HG03066 (cell line): ENCODE results near the gene INTS6L.
"Not testable (repeated sequence)": the region's sequence is repeated elsewhere in the genome, so short reads cannot be mapped to it uniquely, and the experiment has no call there.

ENCODE experiments used
- ATAC-seq: cut with Tn5 transposase; IDR thresholded peaks from one replicate; pipeline ENCODE4 v1.9.1; 2021; ENCODE audit warnings: low read depth; ENCODE audit not compliant: unreplicated experiment

Gene INTS6L

DNA sequence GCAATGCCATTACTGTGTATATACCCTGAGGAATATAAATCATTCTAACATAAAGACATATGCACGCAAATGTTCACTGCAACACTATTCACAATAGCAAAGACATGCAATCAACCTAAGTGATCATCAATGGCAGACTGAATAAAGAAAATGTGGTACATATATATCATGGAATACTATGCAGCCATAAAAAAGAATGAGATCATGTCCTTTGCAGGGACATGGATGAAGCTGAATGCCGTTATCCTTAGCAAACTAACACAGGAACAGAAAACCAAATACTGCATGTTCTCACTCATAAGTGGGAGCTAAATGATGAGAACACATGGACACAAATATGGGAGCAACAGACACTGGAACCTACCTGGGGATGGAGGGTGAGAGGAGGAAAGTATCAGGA lies 73.6 kb downstream of the INTS6L start:
- not testable (repeated sequence) for ATAC-seq

DNA sequence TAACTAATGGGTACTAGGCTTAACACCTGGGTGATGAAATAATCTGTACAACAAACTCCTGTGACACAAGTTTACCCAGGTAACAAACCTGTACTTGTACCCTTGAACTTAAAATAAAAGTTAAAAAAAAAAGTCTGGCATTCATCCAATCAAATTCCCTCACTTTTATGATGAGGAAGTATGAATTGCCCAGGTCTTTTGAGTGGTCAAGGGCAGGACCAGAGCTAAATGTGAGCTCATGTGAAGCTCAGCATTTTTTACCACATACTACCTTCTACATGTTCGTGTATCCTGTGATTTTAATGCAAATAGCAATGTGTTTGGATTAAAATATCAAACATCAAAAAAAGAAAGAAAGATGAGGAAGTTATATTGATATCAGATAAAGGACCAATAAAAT lies 74.0 kb downstream of the INTS6L start:
- ATAC-seq: not testable (repeated sequence)

DNA sequence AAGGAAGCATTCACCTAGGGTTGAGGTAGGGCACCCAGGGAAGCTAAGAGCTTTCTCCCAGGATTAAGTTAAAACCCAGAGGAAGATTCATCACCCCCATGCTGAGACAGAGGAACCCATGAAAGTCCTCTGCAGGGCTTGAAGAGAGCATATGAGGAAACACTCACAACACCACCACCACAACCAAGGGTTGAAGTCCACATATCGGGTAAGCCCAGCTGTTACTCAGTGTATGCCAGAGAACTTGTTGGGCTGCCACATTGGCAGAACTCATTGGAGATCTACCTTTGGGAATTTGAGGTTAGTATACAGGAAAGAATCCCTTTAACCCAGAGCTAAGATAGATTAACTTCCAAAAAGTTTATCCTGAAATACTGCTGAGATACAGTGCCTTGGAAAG lies 75.1 kb downstream of the INTS6L start:
- no peak for ATAC-seq

DNA sequence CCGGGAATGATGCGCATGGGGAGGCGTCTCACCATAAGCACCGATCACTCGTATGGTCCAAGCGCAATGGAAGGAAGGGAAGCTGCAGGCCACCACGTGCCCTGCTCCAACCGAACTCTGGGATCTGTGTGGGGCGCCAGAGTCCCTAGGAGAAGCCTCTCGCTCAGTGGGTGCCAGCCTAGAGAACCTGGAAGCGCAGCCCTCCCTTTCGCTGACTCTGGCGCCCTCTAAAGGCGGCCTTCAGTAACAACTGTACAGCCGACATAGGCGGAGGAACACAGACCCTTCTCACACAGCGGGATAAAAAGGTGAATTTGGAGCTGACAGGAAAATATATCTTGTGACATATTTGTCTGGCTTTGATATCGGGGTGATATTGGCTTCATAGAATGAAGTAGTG lies 76.0 kb downstream of the INTS6L start:
- no peak for ATAC-seq

DNA sequence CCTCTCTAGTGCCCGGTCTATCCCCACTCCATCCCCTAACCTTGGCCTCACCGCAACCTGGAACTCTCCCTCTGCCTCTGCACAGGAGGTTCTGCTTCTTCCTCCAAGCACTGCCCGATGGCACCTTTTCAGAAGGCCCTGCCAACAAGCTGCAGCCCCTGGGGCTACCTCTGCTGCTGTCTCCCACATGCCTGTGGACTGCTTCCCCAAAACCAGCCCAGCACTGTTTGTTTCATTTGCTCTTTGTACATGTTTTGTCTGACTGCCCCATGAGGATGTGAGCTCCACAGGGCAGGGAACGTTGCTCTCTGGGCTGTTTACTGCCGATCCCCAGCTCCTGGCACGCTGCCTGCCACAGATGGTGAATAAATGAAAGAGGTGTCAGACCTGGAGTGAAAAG lies 85.4 kb downstream of the INTS6L start:
- ATAC-seq: no peak

DNA sequence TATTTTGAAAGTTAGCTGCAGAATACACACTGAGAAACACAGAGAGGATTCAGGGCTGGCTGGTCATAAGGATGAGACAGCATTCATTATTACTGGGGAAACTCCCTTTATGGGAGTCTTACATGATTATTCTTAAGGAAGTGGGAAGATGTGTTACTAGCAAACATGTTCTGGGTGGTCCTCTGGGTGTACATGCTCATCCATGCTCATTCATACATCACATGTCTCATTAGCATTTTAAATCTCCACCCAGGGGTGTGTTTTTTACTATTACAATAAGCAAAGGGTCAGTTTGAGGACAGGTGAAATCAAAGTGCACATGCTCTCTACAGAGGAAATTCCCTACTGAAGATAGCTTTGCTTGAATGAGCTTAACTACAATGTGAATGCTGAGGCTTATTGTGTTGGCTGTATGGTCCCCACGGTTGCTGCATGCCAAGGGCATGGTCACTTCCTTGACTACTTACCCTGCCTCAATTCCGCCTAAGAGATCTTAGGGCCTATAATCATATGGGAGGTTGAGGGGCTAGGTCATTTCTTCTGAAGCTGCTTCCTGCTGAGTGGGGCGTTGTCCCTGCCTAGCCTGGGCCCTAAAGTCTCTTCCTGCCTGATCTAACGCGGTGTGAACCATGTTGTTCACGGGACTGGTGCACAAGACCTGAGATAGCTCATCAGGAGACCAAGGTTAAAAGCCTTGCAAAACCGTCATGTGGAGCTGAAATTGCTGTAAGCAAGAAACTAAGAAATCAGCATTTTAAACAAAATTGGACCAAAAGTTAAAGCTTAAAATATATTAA lies 104.1 kb downstream of the INTS6L start:
- ATAC-seq: not testable (repeated sequence)

DNA sequence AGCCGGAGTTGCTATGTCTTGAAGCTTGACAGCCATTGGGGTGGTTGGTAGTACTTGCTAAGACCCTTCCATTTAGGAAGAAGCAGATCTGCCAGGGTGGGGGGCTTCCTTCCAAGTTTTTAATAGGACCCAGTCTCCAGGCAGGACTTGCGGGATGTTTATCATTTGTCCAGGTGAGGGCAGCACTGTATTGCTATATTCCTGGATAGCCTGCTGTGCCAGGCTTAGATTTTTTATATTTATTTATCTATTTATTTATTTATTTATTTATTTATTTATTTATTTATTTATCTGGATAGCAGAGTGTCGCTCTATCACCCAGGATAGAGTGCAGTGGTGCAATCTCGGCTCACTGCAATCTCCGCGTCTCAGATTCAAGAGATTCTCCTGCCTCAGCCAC lies 105.5 kb downstream of the INTS6L start:
- ATAC-seq: no peak

DNA sequence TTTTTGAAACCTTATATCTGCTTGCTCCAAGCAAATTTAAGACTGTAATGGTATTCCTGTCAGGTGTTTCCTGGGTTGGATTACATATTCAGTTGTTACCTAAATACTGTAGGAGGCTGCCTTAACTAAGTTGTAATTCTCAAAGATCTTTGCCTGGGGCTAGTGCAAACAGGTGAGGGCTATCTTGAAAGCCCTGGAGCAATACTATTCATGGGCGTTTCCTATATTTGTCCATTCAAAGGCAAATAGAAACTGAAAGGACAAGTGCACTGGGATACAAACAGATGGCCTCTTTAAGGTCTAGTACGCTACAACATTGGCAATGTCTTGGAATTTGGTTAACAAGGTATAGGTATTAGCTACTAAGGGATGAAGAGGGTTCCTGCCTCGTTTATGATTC lies 108.9 kb downstream of the INTS6L start:
- no peak for ATAC-seq
